Measurements from ENCODE around the gene HIGD1A. TPM values are rescaled to one million over a fixed set of nuclear protein-coding genes. Genes with fewer than 3 reads are reported as not detected.

The HIGD1A gene
- total RNA-seq, 1 donor from 2014 or later = 377 TPM

DNA sequence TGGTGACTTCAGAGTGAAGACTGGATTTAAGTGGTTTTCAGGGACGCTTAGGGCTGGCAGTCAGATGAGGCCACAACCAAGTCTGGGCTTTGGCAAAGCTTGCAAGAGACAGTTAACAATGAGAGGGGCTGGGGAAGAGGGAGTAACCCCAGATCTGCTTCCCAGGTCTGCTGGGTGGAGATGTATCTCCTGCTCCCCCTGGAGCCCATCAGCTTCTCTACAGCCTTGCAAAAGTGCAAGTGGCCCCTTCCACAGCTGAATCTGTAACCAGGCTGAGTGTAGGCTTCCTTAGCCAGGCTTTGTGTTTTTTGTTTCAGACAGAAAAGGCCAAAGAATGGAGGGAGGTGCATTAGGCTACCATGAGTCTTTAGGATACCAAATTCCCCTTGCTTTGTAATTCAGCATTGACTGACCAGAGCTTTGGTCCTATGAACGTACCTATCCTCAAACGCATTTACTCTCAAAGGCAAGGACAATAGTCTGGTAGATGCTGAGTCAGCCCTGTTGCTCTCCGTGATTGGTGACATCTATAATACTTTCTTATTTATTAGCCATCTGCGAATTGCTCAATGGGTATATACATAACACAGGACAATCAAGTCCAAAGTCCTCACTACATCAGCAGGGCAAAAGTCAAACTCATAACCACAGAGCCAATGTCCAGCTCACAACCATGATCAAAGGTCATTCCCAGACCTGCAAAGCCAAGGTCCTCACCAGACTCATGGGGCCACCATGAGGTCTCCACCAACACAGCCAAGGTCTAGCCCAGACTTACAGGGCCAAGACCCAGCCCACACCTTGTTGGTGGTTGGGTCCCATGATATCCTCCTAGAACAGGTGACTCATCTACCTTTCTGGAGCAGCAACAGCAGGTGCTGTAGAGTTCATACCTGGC, 48.4 kb downstream of the HIGD1A start:
- H3K27me3 ChIP-seq (ENCODE audit: low read depth) = no peaks in the 10 kb centered on the region
- intact Hi-C loops (cut with micrococcal nuclease) = loop anchor here (10.0 kb wide), 1 partner anchor 171 kb away; the partner anchor contains the start of gene SEC22C

DNA sequence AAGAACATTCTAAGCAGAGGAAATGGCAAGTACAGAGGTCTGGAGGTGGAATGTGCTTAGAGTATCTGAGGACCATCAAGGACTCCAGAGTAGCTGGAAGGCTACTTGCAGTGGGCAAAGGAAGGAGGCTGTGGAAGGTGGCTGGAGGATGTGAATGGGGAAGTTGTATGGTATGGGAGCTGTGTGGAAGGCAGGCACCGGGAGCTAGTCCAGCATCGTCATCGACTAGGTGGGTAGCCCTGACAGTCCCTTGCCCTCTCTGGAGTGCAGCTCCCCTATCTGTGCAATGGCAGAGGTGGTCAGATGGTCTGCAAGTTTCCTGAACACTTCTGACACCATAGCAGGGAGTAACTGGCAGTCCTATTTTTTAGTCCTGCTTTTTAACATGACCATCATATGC, 50.5 kb downstream of the HIGD1A start:
- Histone ChIP-seq H3K27me3 (ENCODE audit: low read depth) (no peaks in the 10 kb centered on the region), H3K36me3 (no peaks in the 10 kb centered on the region), H3K4me3 (no peak overlapping the region), H3K27ac (replicated peaks) (no peak overlapping the region), H3K4me1 (peaks cover 8% of the 10 kb centered on the region), H3K9me3 (replicated peaks) (no peaks in the 10 kb centered on the region)
- DNase-seq = no peak
- TF ChIP-seq CTCF (IDR thresholded peaks at IDR 0.05; ENCODE audit: borderline replicate concordance) = no peak
- intact Hi-C loops (cut with micrococcal nuclease) = loop anchor here (10.0 kb wide), 1 partner anchor 169 kb away; the partner anchor contains the start of gene SEC22C

More for the DNA sequence above, 48.4 kb downstream of the HIGD1A start:
- no peak overlapping the region for H3K4me3 ChIP-seq
- peak; percentile 58 for TF ChIP-seq CTCF (IDR thresholded peaks at IDR 0.05; ENCODE audit: borderline replicate concordance)
- no peaks in the 10 kb centered on the region for H3K36me3 ChIP-seq
- no peaks in the 10 kb centered on the region for H3K9me3 ChIP-seq (replicated peaks)
- no peak overlapping the region for H3K27ac ChIP-seq (replicated peaks)
- no peak for DNase-seq
- H3K4me1 ChIP-seq = no peaks in the 10 kb centered on the region

- Histone ChIP-seq H3K36me3 (no peaks in the 10 kb centered on the region), H3K27me3 (ENCODE audit: low read depth) (no peaks in the 10 kb centered on the region), H3K27ac (replicated peaks) (no peak overlapping the region), H3K4me1 (peaks cover 8% of the 10 kb centered on the region), H3K4me3 (no peak overlapping the region), H3K9me3 (replicated peaks) (no peaks in the 10 kb centered on the region)
- no peak for TF ChIP-seq CTCF (IDR thresholded peaks at IDR 0.05; ENCODE audit: borderline replicate concordance)
- DNase-seq = no peak
- intact Hi-C loops (cut with micrococcal nuclease) = loop anchor here (10.0 kb wide), 1 partner anchor 168 kb away; the partner anchor contains the start of gene SEC22C
Observed at GRCh38 chr3:42752961-42753360, 51.3 kb downstream of the HIGD1A start.

GRCh38 chr3:42752441-42752840, 51.8 kb downstream of the HIGD1A start:
- H3K9me3 ChIP-seq (replicated peaks) = no peaks in the 10 kb centered on the region
- H3K27me3 ChIP-seq (ENCODE audit: low read depth) = no peaks in the 10 kb centered on the region
- H3K36me3 ChIP-seq = no peaks in the 10 kb centered on the region
- TF ChIP-seq CTCF (IDR thresholded peaks at IDR 0.05; ENCODE audit: borderline replicate concordance) = no peak
- intact Hi-C loops (cut with micrococcal nuclease) = loop anchor here (10.0 kb wide), 1 partner anchor 168 kb away; the partner anchor contains the start of gene SEC22C
- DNase-seq = no peak
- H3K27ac ChIP-seq (replicated peaks) = no peak overlapping the region
- H3K4me1 ChIP-seq = peaks cover 8% of the 10 kb centered on the region
- no peak overlapping the region for H3K4me3 ChIP-seq

GRCh38 chr3:42751609-42752008, 52.7 kb downstream of the HIGD1A start:
- Histone ChIP-seq H3K27ac (replicated peaks) (no peak overlapping the region), H3K9me3 (replicated peaks) (no peaks in the 10 kb centered on the region), H3K4me1 (peaks cover 14% of the 10 kb centered on the region), H3K4me3 (no peak overlapping the region), H3K27me3 (ENCODE audit: low read depth) (no peaks in the 10 kb centered on the region), H3K36me3 (no peaks in the 10 kb centered on the region)
- intact Hi-C loops (cut with micrococcal nuclease) = loop anchor here (10.0 kb wide), 1 partner anchor 167 kb away; the partner anchor contains the start of gene SEC22C
- DNase-seq = no peak
- TF ChIP-seq CTCF (IDR thresholded peaks at IDR 0.05; ENCODE audit: borderline replicate concordance) = no peak

All from left ventricle myocardium inferior (tissue), 1 donor.